ENCODE results near the gene ULK4.
"Not testable (repeated sequence)": the region's sequence is repeated elsewhere in the genome, so short reads cannot be mapped to it uniquely, and the experiment has no call there.

ULK4 gene

DNA sequence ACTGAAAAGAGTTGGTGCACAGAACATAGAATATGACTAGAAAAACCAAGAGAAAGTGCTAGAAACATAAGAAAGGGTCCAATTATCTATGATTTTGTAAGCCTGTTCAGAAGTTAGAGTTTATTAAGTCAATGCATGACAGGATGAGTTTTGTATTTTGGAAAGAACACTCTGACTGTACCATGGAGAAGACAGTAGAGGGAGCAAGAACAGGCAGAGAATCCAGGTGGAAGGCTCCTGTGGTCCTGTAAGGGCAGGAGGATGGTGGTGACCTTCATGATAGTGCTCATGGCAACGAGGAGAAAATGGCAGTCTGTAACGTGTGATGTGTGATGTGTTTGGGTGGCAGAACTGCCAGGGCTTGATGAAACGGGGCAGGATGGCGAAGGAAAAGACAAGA is 513.5 kb downstream of the ULK4 start:
- no peak overlapping the region for H3K4me3 ChIP-seq (ENCODE audit: low read length)
- no peaks in the 10 kb centered on the region for H3K4me1 ChIP-seq (ENCODE audit: control insufficient read depth, insufficient read depth, low read length)
- H3K9ac ChIP-seq (ENCODE audit: low read length): no peak overlapping the region
- H3K27me3 ChIP-seq (ENCODE audit: control insufficient read depth, insufficient read depth, low read length): peaks cover 10% of the 10 kb centered on the region
- H3K9me3 ChIP-seq (ENCODE audit: control insufficient read depth, low read length): no peaks in the 10 kb centered on the region
- H3K36me3 ChIP-seq (ENCODE audit: control insufficient read depth, insufficient read depth, low read length): no peaks in the 10 kb centered on the region

GRCh38 chr3:41447701-41448100 is 514.2 kb downstream of the ULK4 start:
- no peaks in the 10 kb centered on the region for H3K36me3 ChIP-seq (ENCODE audit: control insufficient read depth, insufficient read depth, low read length)
- no peaks in the 10 kb centered on the region for H3K4me1 ChIP-seq (ENCODE audit: control insufficient read depth, insufficient read depth, low read length)
- peaks cover 10% of the 10 kb centered on the region for H3K27me3 ChIP-seq (ENCODE audit: control insufficient read depth, insufficient read depth, low read length)
- no peaks in the 10 kb centered on the region for H3K9me3 ChIP-seq (ENCODE audit: control insufficient read depth, low read length)
- H3K4me3 ChIP-seq (ENCODE audit: low read length): no peak overlapping the region
- H3K9ac ChIP-seq (ENCODE audit: low read length): no peak overlapping the region

- H3K9ac ChIP-seq (ENCODE audit: low read length); H3K27me3 ChIP-seq (ENCODE audit: control insufficient read depth, insufficient read depth, low read length); H3K36me3 ChIP-seq (ENCODE audit: control insufficient read depth, insufficient read depth, low read length): not testable (repeated sequence)
Measured at GRCh38 chr3:41446316-41446715, 515.6 kb downstream of the ULK4 start.

GRCh38 chr3:41441568-41441967 is 520.3 kb downstream of the ULK4 start:
- no peak overlapping the region for H3K9ac ChIP-seq (ENCODE audit: low read length)
- H3K9me3 ChIP-seq (ENCODE audit: control insufficient read depth, low read length): no peaks in the 10 kb centered on the region
- no peaks in the 10 kb centered on the region for H3K27me3 ChIP-seq (ENCODE audit: control insufficient read depth, insufficient read depth, low read length)
- no peaks in the 10 kb centered on the region for H3K4me1 ChIP-seq (ENCODE audit: control insufficient read depth, insufficient read depth, low read length)
- H3K4me3 ChIP-seq (ENCODE audit: low read length): no peak overlapping the region
- H3K36me3 ChIP-seq (ENCODE audit: control insufficient read depth, insufficient read depth, low read length): no peaks in the 10 kb centered on the region

More at GRCh38 chr3:41446316-41446715, 515.6 kb downstream of the ULK4 start:
- H3K4me3 ChIP-seq (ENCODE audit: low read length); H3K4me1 ChIP-seq (ENCODE audit: control insufficient read depth, insufficient read depth, low read length); H3K9me3 ChIP-seq (ENCODE audit: control insufficient read depth, low read length): not testable (repeated sequence)

DNA sequence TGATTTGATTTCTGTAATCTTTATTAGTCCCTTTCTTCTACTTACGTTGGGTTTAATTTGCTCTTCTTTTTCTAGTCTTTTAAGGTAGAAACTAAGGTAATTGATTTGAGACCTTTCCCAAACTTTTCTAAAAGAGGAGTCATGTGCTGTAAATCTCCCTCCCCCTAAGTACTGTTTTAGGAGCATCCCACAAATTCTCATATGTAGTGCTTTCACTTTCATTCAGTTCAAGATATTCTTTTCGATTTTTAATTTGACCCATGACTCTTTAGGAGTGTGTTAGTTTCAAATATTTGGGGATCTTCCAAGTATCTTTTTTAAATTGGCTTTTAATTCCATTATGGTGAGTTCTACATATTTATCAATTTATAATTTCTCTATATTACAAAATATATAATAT is 520.8 kb downstream of the ULK4 start:
- Histone ChIP-seq H3K4me3 (ENCODE audit: low read length) (no peak overlapping the region), H3K36me3 (ENCODE audit: control insufficient read depth, insufficient read depth, low read length) (no peaks in the 10 kb centered on the region), H3K9me3 (ENCODE audit: control insufficient read depth, low read length) (no peaks in the 10 kb centered on the region)

GRCh38 chr3:41436983-41437382 is 524.9 kb downstream of the ULK4 start:
- no peaks in the 10 kb centered on the region for H3K27me3 ChIP-seq (ENCODE audit: control insufficient read depth, insufficient read depth, low read length)
- H3K9ac ChIP-seq (ENCODE audit: low read length): no peak overlapping the region
- H3K4me3 ChIP-seq (ENCODE audit: low read length): no peak overlapping the region
- no peaks in the 10 kb centered on the region for H3K4me1 ChIP-seq (ENCODE audit: control insufficient read depth, insufficient read depth, low read length)
- no peaks in the 10 kb centered on the region for H3K36me3 ChIP-seq (ENCODE audit: control insufficient read depth, insufficient read depth, low read length)
- H3K9me3 ChIP-seq (ENCODE audit: control insufficient read depth, low read length): no peaks in the 10 kb centered on the region

More for the DNA sequence above, 520.8 kb downstream of the ULK4 start:
- Histone ChIP-seq H3K4me1 (ENCODE audit: control insufficient read depth, insufficient read depth, low read length) (no peaks in the 10 kb centered on the region), H3K27me3 (ENCODE audit: control insufficient read depth, insufficient read depth, low read length) (no peaks in the 10 kb centered on the region), H3K9ac (ENCODE audit: low read length) (no peak overlapping the region)

DNA sequence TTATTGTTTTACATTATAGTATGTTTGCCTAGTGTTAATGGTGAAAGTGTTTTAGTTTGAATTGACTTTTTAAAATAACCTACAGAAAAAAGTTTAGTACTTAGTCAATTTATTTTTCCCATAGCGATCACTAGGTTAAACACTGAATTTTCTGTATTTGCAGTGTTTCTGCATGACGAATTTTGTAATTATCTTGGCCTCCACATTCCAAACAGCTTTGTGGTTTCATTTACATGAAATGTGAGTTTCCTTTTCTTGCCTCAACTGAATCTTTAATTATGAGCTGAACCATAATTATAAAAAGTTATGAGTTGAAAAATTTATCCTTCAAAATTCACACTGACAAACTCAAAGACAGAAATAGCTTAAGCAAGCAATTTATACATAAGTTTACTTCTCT is 527.1 kb downstream of the ULK4 start:
- Histone ChIP-seq H3K4me1 (ENCODE audit: control insufficient read depth, insufficient read depth, low read length) (no peaks in the 10 kb centered on the region), H3K36me3 (ENCODE audit: control insufficient read depth, insufficient read depth, low read length) (no peaks in the 10 kb centered on the region), H3K4me3 (ENCODE audit: low read length) (no peak overlapping the region), H3K27me3 (ENCODE audit: control insufficient read depth, insufficient read depth, low read length) (no peaks in the 10 kb centered on the region), H3K9ac (ENCODE audit: low read length) (no peak overlapping the region), H3K9me3 (ENCODE audit: control insufficient read depth, low read length) (no peaks in the 10 kb centered on the region)

DNA sequence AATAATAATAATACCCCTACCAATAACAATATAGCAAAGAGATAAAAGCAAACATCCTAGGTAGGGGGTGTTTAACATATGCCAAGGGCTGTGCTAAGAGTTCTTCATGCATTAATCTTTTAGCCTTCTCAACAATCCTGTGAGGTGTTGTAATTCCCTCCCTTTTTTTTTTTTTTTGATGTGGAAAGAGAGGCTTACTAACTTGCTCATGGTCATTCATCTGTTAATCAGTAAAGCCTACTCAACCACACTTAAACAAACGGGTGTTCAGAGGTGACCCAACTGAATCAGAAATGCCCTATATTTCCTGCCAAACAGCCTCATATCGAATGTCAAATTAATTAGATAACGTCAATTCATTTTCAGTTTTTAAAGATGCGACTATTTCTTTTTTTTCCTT is 530.5 kb downstream of the ULK4 start:
- Histone ChIP-seq H3K36me3 (ENCODE audit: control insufficient read depth, insufficient read depth, low read length) (no peaks in the 10 kb centered on the region), H3K4me3 (ENCODE audit: low read length) (no peak overlapping the region), H3K4me1 (ENCODE audit: control insufficient read depth, insufficient read depth, low read length) (no peaks in the 10 kb centered on the region), H3K27me3 (ENCODE audit: control insufficient read depth, insufficient read depth, low read length) (no peaks in the 10 kb centered on the region), H3K9me3 (ENCODE audit: control insufficient read depth, low read length) (no peaks in the 10 kb centered on the region), H3K9ac (ENCODE audit: low read length) (no peak overlapping the region)

GRCh38 chr3:41430886-41431285 is 531.0 kb downstream of the ULK4 start:
- no peaks in the 10 kb centered on the region for H3K27me3 ChIP-seq (ENCODE audit: control insufficient read depth, insufficient read depth, low read length)

GRCh38 chr3:41430391-41430790 is 531.5 kb downstream of the ULK4 start:
- Histone ChIP-seq H3K4me3 (ENCODE audit: low read length) (no peak overlapping the region), H3K9me3 (ENCODE audit: control insufficient read depth, low read length) (no peaks in the 10 kb centered on the region), H3K36me3 (ENCODE audit: control insufficient read depth, insufficient read depth, low read length) (no peaks in the 10 kb centered on the region), H3K4me1 (ENCODE audit: control insufficient read depth, insufficient read depth, low read length) (no peaks in the 10 kb centered on the region), H3K27me3 (ENCODE audit: control insufficient read depth, insufficient read depth, low read length) (no peaks in the 10 kb centered on the region), H3K9ac (ENCODE audit: low read length) (no peak overlapping the region)

More at GRCh38 chr3:41430886-41431285, 531.0 kb downstream of the ULK4 start:
- Histone ChIP-seq H3K36me3 (ENCODE audit: control insufficient read depth, insufficient read depth, low read length) (no peaks in the 10 kb centered on the region), H3K9ac (ENCODE audit: low read length) (no peak overlapping the region), H3K4me1 (ENCODE audit: control insufficient read depth, insufficient read depth, low read length) (no peaks in the 10 kb centered on the region), H3K4me3 (ENCODE audit: low read length) (no peak overlapping the region), H3K9me3 (ENCODE audit: control insufficient read depth, low read length) (no peaks in the 10 kb centered on the region)

- no peaks in the 10 kb centered on the region for H3K36me3 ChIP-seq (ENCODE audit: control insufficient read depth, insufficient read depth, low read length)
- H3K27me3 ChIP-seq (ENCODE audit: control insufficient read depth, insufficient read depth, low read length): no peaks in the 10 kb centered on the region
- H3K9ac ChIP-seq (ENCODE audit: low read length): no peak overlapping the region
- no peak overlapping the region for H3K4me3 ChIP-seq (ENCODE audit: low read length)
- H3K9me3 ChIP-seq (ENCODE audit: control insufficient read depth, low read length): no peaks in the 10 kb centered on the region
- H3K4me1 ChIP-seq (ENCODE audit: control insufficient read depth, insufficient read depth, low read length): no peaks in the 10 kb centered on the region
Measured at GRCh38 chr3:41426485-41426884, 535.4 kb downstream of the ULK4 start.

- H3K36me3 ChIP-seq (ENCODE audit: control insufficient read depth, insufficient read depth, low read length): no peaks in the 10 kb centered on the region
- H3K4me1 ChIP-seq (ENCODE audit: control insufficient read depth, insufficient read depth, low read length): no peaks in the 10 kb centered on the region
- H3K27me3 ChIP-seq (ENCODE audit: control insufficient read depth, insufficient read depth, low read length): no peaks in the 10 kb centered on the region
- H3K4me3 ChIP-seq (ENCODE audit: low read length): no peak overlapping the region
- no peaks in the 10 kb centered on the region for H3K9me3 ChIP-seq (ENCODE audit: control insufficient read depth, low read length)
- H3K9ac ChIP-seq (ENCODE audit: low read length): no peak overlapping the region
Measured at GRCh38 chr3:41424543-41425300, 537.2 kb downstream of the ULK4 start.

GRCh38 chr3:41419809-41420208 is 542.1 kb downstream of the ULK4 start:
- H3K9ac ChIP-seq (ENCODE audit: low read length): no peak overlapping the region
- no peaks in the 10 kb centered on the region for H3K27me3 ChIP-seq (ENCODE audit: control insufficient read depth, insufficient read depth, low read length)
- no peaks in the 10 kb centered on the region for H3K36me3 ChIP-seq (ENCODE audit: control insufficient read depth, insufficient read depth, low read length)
- H3K9me3 ChIP-seq (ENCODE audit: control insufficient read depth, low read length): no peaks in the 10 kb centered on the region
- no peak overlapping the region for H3K4me3 ChIP-seq (ENCODE audit: low read length)
- no peaks in the 10 kb centered on the region for H3K4me1 ChIP-seq (ENCODE audit: control insufficient read depth, insufficient read depth, low read length)
